Endometrium (tissue), 2 donors: ENCODE measurements around the gene CACUL1.
"Not testable (repeated sequence)": the region's sequence is repeated elsewhere in the genome, so short reads cannot be mapped to it uniquely, and the experiment has no call there.

Experiments used
- FAIRE-seq: peaks from 2 replicates; lab custom pipeline; 2012; peaks lifted over from hg19 to GRCh38; lab: Jason Lieb, UNC
- donor health status: control.
- donor health status: control.

Gene CACUL1

GRCh38 chr10:118754556-118755423, at the start of gene CACUL1:
Gene CACUL1 (minus strand): TSS chr10:118754970. CDS start chr10:118754762, 208 bp downstream.
- peak; percentile 96 for FAIRE-seq

DNA sequence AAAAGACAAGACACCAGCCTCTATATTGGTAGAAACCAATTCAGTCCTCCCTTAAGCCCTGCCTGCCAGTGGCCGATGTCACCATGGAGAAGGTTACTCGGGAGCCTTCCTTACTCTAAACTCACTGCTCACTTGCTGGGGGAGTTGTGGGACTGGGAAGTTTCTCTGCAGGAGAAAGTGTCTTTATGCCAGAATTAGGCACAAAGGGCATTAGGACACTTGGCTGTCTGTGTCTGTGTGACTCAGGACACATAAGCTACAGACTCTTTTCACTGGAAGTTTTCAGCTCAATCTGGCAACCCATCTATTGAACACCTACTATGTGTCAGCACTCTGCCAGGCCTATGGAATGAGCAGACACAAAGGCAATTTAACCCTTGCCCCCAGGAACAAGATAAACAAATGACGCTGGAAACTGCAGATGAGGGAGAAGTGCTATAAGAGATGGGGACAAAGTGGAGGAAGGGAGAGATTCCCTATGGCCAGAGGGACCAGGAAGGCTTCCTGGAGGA, 49.5 kb upstream of the CACUL1 start:
- FAIRE-seq: no peak

- no peak for FAIRE-seq
Measured at GRCh38 chr10:118802126-118802793, 47.5 kb upstream of the CACUL1 start.

- FAIRE-seq: no peak
Measured at GRCh38 chr10:118800920-118801319, 46.1 kb upstream of the CACUL1 start.

- FAIRE-seq: no peak
Measured at GRCh38 chr10:118799777-118800176, 45.0 kb upstream of the CACUL1 start.

GRCh38 chr10:118798231-118798662, 43.5 kb upstream of the CACUL1 start:
- no peak for FAIRE-seq

DNA sequence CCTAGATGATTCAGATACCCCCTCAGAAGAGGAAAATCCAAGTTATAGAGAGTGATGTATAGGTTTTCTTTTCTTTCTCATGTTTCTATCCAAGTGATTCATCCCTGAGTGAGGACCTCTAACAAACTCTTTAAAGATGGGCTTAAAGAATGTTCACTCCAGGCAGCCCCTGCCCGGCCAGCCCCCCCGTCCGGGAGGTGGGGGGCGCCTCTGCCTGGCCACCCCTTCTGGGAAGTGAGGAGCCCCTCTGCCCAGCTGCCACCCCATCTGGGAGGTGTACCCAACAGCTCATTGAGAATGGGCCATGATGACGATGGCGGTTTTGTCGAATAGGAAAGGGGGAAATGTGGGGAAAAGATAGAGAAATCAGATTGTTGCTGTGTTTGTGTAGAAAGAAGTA, 40.2 kb upstream of the CACUL1 start:
- not testable (repeated sequence) for FAIRE-seq

- FAIRE-seq: no peak
Measured at GRCh38 chr10:118793545-118793944, 38.8 kb upstream of the CACUL1 start.

- FAIRE-seq: no peak
Measured at GRCh38 chr10:118792526-118792925, 37.8 kb upstream of the CACUL1 start.

- no peak for FAIRE-seq
Measured at GRCh38 chr10:118790058-118790457, 35.3 kb upstream of the CACUL1 start.

DNA sequence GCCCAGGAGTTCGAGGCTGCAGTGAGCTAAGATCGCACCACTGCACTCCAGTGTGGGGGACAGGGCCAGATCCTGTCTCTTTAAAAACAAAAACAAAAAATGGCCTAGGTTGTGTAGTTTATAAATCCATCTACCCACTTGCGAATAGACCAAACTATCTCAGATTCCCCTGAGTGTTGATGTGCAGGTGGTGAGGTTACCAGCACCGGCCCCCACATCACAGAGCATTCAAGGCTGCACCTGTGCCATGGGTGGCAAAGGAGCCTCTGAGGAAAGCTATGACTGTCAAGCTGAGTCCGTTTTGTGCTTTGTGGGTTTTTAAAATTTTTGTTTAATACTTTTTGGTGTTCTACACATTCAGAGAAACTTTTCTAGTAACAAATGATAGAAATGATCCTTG, 30.8 kb upstream of the CACUL1 start:
- no peak for FAIRE-seq

GRCh38 chr10:118783776-118784545, 29.2 kb upstream of the CACUL1 start:
- FAIRE-seq: no peak

DNA sequence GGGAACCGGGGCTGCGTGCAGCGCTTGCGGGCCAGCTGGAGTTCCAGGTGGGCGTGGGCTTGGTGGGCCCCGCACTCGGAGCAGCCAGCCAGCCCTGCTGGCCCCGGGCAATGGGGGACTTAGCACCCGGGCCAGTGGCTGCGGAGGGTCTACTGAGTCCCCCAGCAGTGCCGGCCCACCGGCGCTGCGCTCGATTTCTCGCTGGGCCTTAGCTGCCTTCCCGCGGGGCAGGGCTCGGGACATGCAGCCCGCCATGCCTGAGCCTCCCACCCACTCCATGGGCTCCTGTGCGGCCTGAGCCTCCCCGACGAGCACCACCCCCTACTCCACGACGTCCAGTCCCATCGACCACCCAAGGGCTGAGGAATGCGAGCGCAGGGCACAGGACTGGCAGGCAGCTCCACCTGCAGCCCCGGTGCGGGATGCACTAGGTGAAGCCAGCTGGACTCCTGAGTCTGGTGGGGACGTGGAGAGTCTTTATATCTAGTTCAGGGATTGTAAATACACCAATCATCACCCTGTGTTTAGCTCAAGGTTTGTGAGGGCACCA, 28.2 kb upstream of the CACUL1 start:
- FAIRE-seq: not testable (repeated sequence)

DNA sequence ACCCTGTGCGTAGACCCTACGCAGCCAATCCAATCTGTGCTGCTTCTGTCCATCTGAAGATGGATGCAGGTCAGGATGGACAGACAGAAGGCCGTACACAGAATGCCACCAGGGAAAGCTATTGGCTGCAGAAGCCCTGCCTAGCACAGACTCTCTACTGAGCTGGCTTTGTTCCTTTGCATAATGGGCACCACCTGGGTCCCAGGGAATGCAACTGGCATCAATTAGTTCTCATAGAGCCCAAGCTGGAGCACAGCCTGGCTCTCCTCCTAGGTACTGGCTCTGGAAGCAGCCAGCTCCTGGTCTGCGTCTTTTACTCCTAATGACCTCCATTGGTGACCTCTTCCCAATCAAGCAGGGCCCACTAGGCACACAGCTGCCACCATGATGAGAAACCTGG, 26.8 kb upstream of the CACUL1 start:
- no peak for FAIRE-seq

- no peak for FAIRE-seq
Measured at GRCh38 chr10:118778727-118779126, 24.0 kb upstream of the CACUL1 start.

DNA sequence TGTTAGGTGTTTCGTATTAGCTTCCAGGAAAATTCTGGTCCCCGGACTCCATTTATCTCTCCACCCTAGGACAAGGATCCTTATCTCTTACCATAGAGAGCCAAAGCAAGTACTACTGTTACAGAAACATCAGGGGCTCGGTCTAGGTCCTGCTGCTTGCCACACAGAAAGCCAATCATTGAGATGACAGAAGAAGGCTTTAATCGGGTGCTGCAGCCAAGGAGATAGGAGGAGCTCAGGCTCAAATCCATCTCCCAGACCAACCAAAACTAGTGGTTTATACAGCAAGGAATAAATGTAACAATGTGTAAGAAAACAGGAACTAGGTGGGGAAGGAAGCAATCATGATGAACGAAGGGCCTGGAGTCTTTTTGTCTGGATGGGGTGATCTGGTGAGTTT, 22.2 kb upstream of the CACUL1 start:
- FAIRE-seq: no peak

- FAIRE-seq: no peak
Measured at GRCh38 chr10:118776033-118776432, 21.3 kb upstream of the CACUL1 start.

GRCh38 chr10:118775478-118775877, 20.7 kb upstream of the CACUL1 start:
- FAIRE-seq: no peak

GRCh38 chr10:118773041-118773440, 18.3 kb upstream of the CACUL1 start:
- no peak for FAIRE-seq

GRCh38 chr10:118771976-118772375, 17.2 kb upstream of the CACUL1 start:
- FAIRE-seq: no peak

- FAIRE-seq: no peak
Measured at GRCh38 chr10:118769898-118770600, 15.3 kb upstream of the CACUL1 start.
